ENCODE measurements around the gene SCN4B.
A peak's percentile ranks its signal among the peaks of the same experiment; 100 is the strongest.

Gene SCN4B

GRCh38 chr11:118152020-118152551, 537 bp downstream of the SCN4B start:
- DNase-seq (ENCODE audit: low read depth in 2 of 2), result no peak

DNA sequence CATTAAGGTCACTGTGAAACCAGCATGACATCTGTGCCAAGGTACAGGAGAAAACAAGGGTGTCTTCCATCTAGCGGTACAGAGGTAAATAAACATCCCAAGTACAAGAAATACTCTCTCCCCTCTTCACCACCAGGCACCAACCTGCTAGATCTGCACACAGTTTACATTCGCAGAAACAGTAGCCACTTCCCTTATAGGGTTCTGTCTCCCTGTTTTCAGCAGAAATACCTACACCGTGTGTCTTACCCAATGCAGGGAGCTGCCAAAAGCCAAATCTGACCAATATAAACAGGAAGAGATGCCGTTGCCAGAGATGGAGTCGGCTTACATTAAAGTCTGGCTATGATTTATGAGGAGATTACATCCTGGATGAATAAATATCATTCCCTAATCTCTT, 1.2 kb downstream of the SCN4B start:
- DNase-seq (ENCODE audit: low read depth in 2 of 2), result no peak

GRCh38 chr11:118149493-118149892, 3.1 kb downstream of the SCN4B start:
- DNase-seq (ENCODE audit: low read depth in 2 of 2), result no peak

DNA sequence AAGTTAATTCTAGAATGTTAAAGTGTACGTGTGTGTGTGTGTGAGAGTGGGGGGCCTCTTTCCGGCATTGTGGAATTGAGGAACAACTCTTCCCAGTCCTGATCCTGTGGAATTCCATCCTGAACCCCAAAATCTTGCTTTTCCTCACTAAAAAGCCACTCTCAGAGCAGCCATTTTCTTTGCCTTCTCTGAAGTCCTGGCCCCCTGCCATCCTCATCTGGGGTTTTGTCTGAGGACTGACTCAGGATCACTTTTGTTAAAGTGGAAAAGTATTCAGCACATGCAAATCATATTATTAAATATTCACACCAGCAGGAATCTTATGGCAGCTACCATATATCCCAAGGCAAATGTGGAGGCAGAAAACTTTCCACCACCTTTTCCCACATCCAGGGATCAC, 3.8 kb downstream of the SCN4B start:
- no peak for DNase-seq (ENCODE audit: low read depth in 2 of 2)

- DNase-seq (ENCODE audit: low read depth in 2 of 2), result no peak
Measured at GRCh38 chr11:118148240-118148639, 4.4 kb downstream of the SCN4B start.

DNA sequence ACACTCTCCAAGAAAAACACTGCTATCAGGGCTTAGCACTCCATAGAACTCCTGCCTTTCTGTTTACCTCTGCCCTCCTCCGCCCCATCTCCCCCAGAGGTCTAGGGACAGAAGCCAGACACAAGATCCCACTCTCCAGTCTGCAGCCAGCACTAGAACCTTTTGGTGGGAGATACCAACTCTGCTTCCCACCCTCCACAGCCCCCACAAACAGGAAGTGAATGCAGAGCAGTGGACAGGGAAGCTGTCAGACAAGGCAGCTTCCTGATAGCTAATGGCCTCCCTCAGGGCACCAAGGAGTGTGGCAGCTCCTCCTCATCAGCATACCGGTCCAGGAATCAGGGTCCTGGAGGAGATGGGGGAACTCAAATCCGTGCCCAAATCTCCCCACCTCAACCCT, 5.1 kb downstream of the SCN4B start:
- no peak for DNase-seq (ENCODE audit: low read depth in 2 of 2)

DNA sequence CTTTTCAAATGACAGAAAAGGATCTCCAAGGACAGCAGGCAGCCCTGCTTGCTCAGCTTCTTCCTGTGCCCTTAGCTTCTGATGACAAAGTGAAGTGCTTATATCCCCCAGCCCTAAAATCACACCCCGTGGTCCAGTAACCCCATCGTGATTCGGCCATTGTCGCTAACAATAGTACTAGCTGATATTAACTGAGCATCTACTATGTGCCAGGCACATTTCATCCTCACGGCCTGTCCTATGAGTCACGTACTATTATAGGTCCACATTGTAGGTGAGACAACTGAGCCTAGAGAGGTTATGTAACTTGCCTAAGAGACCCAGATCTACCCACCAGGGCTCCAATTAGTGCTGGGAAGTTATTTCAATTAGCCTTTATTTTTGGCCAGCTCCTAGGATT, 6.1 kb downstream of the SCN4B start:
- DNase-seq (ENCODE audit: low read depth in 2 of 2), result no peak

- DNase-seq (ENCODE audit: low read depth in 2 of 2), result peak; percentile 65 to 70
Measured at GRCh38 chr11:118145285-118146227, 7.1 kb downstream of the SCN4B start.

DNA sequence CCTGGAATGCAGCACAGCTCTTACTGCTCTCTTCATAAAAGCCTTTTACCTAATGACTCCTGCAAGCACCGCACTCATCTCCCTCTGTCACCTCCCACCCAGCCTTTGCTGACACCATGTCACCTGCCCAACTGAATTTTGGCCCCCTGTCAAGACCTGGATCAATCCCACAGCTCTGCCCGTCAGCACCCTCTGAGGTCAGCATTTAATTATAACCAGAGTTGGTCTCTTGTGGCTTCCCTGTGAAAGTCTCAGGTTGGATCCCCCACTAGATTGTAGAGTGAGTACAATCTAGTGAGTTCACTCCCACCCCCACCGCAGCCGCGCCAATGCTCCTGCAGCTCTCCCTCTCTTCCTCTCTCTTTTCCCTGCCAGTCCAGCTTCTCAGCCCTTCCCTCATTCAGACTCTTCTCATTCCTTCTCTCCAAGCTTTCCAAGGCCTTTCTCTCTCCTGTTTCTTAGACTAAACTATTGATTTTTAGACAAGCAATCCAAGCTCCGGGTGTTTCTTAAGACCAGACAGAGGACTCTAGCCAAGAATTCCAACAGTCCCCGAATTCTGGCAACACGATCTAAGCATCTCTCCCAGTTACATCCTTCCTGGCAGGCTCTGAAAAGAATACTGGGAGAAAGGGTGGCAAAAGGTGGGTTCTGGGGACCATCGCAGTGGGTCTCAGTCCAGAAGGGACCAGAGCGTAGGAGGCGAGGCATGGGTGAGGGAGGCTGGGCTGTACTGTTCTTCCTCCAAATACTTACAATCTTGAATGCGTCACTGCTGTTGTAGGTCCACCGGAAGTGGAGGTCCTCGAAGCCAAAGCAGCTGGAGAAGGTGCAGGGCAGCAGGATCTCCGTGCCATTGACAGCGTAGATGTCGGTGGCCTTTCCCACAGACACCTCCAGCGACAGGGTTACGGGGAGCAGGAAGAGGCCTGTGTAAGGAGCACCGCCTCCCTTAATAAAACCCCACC, 8.0 kb downstream of the SCN4B start:
- DNase-seq (ENCODE audit: low read depth in 2 of 2), result no peak

- DNase-seq (ENCODE audit: low read depth in 2 of 2), result no peak
Measured at GRCh38 chr11:118143661-118144185, 8.9 kb downstream of the SCN4B start.

DNA sequence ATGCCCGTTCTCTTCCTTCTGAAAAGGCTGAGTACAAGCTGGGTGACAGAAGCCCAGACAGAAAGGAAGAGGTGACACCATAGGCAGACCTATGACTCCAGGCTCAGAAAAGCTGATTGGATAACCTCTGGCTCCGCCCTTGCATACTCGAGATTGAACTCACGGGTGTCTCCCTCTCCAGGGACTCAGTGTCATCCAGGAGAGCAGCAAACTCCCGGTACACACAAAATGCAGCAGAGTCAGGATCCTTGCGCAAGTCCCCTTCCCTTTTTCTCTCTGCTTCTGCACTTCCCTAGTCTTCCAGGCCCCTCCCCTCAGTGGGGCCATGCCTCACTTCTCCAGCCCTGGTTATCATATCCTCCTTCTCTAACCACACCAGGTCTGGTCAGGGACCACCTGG, 9.8 kb downstream of the SCN4B start:
- no peak for DNase-seq (ENCODE audit: low read depth in 2 of 2)

GRCh38 chr11:118142081-118142480, 10.5 kb downstream of the SCN4B start:
- DNase-seq (ENCODE audit: low read depth in 2 of 2), result no peak

- no peak for DNase-seq (ENCODE audit: low read depth in 2 of 2)
Measured at GRCh38 chr11:118139578-118139977, 13.0 kb downstream of the SCN4B start.

GRCh38 chr11:118138839-118139420, 13.7 kb downstream of the SCN4B start:
- DNase-seq (ENCODE audit: low read depth in 2 of 2), result no peak

DNA sequence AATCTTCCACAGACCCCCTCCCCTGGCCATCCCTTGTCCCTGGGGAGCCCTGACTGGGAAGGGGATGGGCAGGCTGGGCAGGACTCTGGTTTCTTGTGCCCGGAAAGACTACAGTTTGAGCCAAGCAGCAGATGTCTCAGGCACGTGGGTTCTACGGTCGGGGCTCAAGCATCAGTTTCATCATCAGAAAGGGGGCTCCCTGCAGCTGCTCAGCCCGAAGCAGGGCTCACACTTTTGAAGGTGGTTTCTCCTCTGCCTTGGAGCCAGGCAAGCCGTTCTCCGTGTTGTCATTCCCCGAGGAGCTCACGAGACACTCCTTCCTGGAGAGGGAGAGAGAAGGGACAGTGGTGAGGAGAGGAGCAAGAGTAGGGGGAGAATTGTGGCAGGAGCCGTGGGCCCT, 15.8 kb downstream of the SCN4B start:
- no peak for DNase-seq (ENCODE audit: low read depth in 2 of 2)

- no peak for DNase-seq (ENCODE audit: low read depth in 2 of 2)
Measured at GRCh38 chr11:118136341-118136740, 16.3 kb downstream of the SCN4B start.

- DNase-seq (ENCODE audit: low read depth in 2 of 2), result no peak
Measured at GRCh38 chr11:118135796-118136165, 16.8 kb downstream of the SCN4B start.

DNA sequence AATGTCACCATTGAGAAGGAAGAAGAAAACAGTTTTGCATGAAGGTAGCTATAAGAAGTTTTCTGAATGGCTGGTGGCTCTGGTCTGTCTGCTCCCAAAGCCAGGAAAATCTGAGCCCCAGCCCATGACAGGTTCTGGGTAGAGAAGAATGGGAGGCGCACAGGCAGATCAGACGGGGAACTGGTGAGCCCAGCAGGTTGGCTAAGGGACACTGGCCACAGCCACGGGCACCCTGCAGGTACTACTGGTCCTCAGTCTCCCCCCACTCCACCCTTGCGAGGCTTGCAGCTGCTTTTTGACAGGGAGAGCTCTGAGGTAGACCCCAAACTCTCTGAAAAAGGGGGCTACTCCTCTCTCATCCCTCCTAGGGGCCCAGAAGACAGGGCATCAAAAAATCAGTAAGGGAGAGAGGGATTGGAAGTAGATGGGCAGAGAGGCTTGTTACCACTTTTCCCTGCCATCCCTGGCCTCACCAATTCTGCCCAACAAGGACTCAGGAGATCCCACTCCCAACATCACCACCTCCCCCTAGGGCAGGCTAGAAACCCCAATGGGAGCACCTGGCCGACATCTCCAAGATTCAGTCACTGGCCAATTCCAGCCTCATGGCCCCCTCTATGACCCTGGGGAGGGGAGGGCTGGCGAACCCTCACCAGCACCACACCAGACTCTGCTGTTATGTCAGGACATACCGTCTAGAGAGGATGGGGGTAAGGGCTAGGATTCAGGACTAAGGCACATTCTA, 17.4 kb downstream of the SCN4B start:
- no peak for DNase-seq (ENCODE audit: low read depth in 2 of 2)

DNA sequence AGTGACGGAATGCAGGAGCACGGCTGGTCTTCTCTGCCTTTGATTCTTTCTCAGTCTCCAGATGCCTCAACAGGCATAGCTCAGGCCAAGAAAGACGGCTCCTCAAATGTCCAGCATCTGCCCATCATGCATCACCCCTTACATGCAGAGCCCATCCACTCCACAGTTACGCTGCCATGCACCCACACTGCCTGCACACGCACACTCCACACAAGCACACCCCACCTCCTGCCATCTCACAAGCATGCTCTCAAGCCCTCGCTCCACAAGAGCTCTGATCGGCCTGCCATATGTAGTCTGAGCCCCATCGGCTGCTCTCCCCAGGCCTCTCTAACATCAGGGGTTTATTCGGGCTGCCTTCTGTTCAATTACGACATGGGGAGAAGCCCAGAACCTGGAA, 18.8 kb downstream of the SCN4B start:
- DNase-seq (ENCODE audit: low read depth in 2 of 2), result no peak

DNA sequence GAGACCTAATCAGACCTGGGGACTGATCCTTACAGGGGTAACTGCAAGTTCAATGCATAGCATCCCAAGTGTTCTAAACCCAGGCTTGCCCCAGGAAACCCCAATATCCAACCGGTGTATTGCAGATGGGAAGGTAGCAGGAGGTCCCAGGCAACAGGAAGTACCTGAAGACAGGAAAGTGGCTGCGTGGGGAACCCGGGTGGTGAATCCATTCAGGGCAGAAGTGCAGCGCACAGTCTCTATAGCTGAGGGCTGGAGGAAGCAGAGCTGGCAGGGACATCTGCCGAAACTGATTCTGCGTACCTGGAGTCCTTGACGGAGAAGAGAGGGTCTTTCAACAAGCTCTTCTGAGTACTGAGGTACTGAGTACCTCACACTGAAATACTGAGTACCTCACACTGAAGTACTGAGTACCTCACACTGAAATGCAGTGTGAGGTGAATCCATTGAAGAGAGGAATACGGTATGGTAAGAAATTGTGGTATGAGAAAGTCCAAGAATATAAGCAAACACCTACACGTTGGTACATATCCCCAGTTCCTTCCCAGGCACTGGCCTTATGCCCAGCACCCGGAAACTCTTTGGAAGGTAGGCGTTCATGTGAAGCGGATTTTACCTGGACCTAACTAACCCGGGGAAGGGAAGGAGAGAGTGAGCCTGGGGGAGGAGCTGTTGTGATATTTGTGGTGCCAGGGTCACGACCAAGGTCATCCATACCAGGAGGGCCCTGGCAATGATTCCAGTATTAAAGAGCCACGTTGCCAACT, 20.1 kb downstream of the SCN4B start:
- DNase-seq (ENCODE audit: low read depth in 2 of 2), result no peak
